ENCODE results near the gene LARGE1. TPM values are rescaled to one million over a fixed set of nuclear protein-coding genes. Genes with fewer than 3 reads are reported as not detected.

LARGE1 gene
- total RNA-seq, 4 donors from 2014 or later, result 78.1 to 156 (median 104) TPM

DNA sequence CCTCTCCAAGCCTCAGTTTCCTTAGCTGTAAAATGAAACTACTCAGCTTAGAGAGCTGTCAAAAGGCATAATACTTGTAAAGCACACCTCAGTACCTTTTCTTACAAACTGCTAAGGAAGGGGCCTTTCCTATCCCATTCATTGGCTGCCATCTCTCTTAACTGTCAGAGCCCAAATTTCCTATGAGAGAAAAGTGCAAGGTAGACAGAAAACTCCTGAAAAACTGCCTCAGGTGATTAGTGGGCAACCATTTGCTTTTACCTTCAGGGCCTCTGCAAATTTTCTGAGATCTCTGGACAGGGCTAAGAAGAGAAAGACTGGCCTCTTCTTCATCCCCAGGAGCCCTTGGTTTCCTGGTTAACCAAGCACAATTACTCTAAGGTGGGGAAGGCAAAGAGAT lies 13.8 kb downstream of the LARGE1 start:
- TF ChIP-seq, protein P1, sequence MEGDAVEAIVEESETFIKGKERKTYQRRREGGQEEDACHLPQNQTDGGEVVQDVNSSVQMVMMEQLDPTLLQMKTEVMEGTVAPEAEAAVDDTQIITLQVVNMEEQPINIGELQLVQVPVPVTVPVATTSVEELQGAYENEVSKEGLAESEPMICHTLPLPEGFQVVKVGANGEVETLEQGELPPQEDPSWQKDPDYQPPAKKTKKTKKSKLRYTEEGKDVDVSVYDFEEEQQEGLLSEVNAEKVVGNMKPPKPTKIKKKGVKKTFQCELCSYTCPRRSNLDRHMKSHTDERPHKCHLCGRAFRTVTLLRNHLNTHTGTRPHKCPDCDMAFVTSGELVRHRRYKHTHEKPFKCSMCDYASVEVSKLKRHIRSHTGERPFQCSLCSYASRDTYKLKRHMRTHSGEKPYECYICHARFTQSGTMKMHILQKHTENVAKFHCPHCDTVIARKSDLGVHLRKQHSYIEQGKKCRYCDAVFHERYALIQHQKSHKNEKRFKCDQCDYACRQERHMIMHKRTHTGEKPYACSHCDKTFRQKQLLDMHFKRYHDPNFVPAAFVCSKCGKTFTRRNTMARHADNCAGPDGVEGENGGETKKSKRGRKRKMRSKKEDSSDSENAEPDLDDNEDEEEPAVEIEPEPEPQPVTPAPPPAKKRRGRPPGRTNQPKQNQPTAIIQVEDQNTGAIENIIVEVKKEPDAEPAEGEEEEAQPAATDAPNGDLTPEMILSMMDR (IDR thresholded peaks at IDR 0.05), result no peak
- TF ChIP-seq POLR2A (IDR thresholded peaks at IDR 0.05), result no peak
- DNase-seq, result no peak
- no peak overlapping the region for H3K4me3 ChIP-seq
- H3K4me1 ChIP-seq, result no peaks in the 10 kb centered on the region
- H3K27ac ChIP-seq, result no peak overlapping the region
- H3K9me3 ChIP-seq, result no peaks in the 10 kb centered on the region
- no peaks in the 10 kb centered on the region for H3K36me3 ChIP-seq
- H3K27me3 ChIP-seq, result no peaks in the 10 kb centered on the region

DNA sequence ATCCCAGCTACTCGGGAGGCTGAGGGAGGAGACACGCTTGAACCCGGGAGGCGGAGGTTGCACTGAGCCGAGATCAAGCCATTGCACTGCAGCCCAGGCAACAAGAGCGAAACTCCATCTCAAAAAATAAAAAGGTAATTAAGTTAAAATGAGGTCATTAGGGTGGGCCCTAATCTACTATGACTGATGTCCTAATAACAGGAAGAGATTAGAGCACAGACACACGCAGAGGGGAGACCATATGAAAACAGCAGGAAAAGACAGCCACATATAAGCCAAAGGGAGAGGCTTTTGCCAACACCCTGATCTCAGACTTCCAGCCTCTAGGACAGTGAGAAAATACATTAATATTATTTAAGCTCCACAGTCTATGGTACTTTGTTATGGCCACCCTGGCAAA lies 17.3 kb downstream of the LARGE1 start:
- Histone ChIP-seq H3K27ac (no peak overlapping the region), H3K36me3 (no peaks in the 10 kb centered on the region), H3K9me3 (no peaks in the 10 kb centered on the region), H3K4me1 (no peaks in the 10 kb centered on the region), H3K4me3 (no peak overlapping the region), H3K27me3 (no peaks in the 10 kb centered on the region)
- TF ChIP-seq, protein P1 (IDR thresholded peaks at IDR 0.05), result no peak
- no peak for TF ChIP-seq POLR2A (IDR thresholded peaks at IDR 0.05)
- no peak for DNase-seq

DNA sequence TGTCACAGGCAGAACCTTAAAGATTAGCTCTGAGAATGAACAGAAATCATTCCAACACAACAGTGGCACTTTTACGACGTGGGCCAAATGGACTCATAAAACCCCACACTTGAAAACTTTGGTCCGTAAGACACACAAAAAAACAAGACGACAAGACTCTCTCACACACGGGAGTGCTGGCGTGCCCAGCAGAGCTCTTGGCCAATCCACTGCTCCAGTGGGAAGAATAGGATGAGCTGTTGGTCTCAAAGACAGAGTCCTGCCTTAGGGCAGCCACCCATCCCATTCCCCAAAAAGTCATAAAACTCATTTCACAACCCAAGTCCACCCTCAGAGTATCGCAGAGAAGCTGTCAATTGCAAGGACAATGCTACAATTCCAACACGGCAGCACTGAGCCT lies 18.2 kb downstream of the LARGE1 start:
- Histone ChIP-seq H3K4me3 (no peak overlapping the region), H3K9me3 (no peaks in the 10 kb centered on the region), H3K36me3 (no peaks in the 10 kb centered on the region), H3K4me1 (no peaks in the 10 kb centered on the region), H3K27ac (no peak overlapping the region), H3K27me3 (no peaks in the 10 kb centered on the region)
- DNase-seq, result no peak
- no peak for TF ChIP-seq POLR2A (IDR thresholded peaks at IDR 0.05)
- TF ChIP-seq, protein P1 (IDR thresholded peaks at IDR 0.05), result no peak

DNA sequence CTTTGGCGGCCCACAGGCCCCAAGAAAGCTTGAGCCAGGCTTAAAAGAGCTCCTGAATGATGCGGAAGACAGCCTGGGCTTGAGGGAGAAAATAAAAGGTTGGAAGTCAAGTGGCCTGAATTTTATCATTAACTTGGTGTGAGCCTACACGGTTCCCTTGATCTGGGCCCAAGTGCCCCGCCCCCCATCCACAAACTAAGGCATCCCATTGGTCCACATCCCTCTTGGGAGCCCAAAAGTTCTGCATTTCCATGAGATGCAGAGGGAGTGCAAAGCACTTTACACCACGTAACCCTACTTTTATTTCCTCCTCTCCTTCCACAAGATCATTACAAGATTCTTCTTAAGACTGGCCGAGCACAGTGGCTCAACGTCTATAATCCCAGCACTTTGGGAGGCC lies 22.2 kb downstream of the LARGE1 start:
- H3K27me3 ChIP-seq, result no peaks in the 10 kb centered on the region
- H3K4me1 ChIP-seq, result peaks cover 0 to 5% (median 0%) of the 10 kb centered on the region in 4 donors
- H3K27ac ChIP-seq, result no peak overlapping the region
- TF ChIP-seq, protein P1 (IDR thresholded peaks at IDR 0.05), result no peak
- TF ChIP-seq POLR2A (IDR thresholded peaks at IDR 0.05), result no peak
- H3K9me3 ChIP-seq, result no peaks in the 10 kb centered on the region
- H3K4me3 ChIP-seq, result no peak overlapping the region
- no peak for DNase-seq
- H3K36me3 ChIP-seq, result no peaks in the 10 kb centered on the region

DNA sequence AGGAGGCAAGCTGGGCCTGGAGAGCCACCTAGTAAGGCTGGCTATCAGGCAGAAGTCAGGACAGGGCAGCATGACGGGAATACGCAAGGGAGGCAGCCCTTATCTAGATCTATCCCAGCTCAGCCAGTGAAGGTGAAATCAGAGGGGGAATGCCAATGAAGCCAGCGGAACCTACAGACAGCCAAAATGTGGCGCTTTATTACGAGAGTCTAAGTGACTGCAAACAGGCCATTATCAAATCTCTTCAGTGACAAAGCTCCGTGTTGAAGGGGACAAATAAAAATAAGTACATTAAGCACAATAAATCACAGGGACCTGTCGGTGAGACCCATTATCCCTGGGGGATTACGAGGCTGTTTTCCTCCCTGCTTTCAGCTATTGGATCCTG lies 22.8 kb downstream of the LARGE1 start:
- no peaks in the 10 kb centered on the region for H3K27me3 ChIP-seq
- H3K4me1 ChIP-seq, result peaks cover 0 to 5% (median 0%) of the 10 kb centered on the region in 4 donors
- no peaks in the 10 kb centered on the region for H3K36me3 ChIP-seq
- peak overlapping the region in 1 of 4 donors; percentile 25 for H3K27ac ChIP-seq
- no peaks in the 10 kb centered on the region for H3K9me3 ChIP-seq
- H3K4me3 ChIP-seq, result no peak overlapping the region
- no peak for DNase-seq
- TF ChIP-seq, protein P1 (IDR thresholded peaks at IDR 0.05), result no peak
- no peak for TF ChIP-seq POLR2A (IDR thresholded peaks at IDR 0.05)

Data from Peyer's patch (tissue), 4 donors.